Mesenchymal stem cell (in vitro differentiated cells and primary cell): ENCODE results near the gene SPAG17.
A peak's percentile ranks its signal among the peaks of the same experiment; 100 is the strongest.

ENCODE experiments used
- DNase-seq: peaks from one replicate; pipeline ENCODE4 v3.0.0-alpha.2; 2013
- H2AFZ ChIP-seq: one replicate; pipeline ENCODE4 v1.6.1; 2013; ENCODE audit warnings: low read depth, mild to moderate bottlenecking, control low read depth, inconsistent platforms, low read length, moderate library complexity
- H2AK5ac ChIP-seq: 2 replicates; pipeline ENCODE4 v1.6.1; 2013; ENCODE audit warnings: low read length, moderate library complexity, mild to moderate bottlenecking, inconsistent platforms; ENCODE audit not compliant: severe bottlenecking
- H2BK120ac ChIP-seq: one replicate; pipeline ENCODE4 v1.6.1; 2013; ENCODE audit warnings: low read depth, mild to moderate bottlenecking, inconsistent platforms, low read length, moderate library complexity
- H2BK12ac ChIP-seq, 2 experiments: one replicate each; pipeline ENCODE4 v1.6.1; 2013; ENCODE audit warnings: inconsistent platforms in 2 of 2, low read length in 2 of 2, mild to moderate bottlenecking in 2 of 2, moderate library complexity in 2 of 2, control low read depth in 1 of 2
- H2BK15ac ChIP-seq: one replicate; pipeline ENCODE4 v1.6.1; 2013; ENCODE audit warnings: mild to moderate bottlenecking, low read depth, inconsistent platforms; ENCODE audit not compliant: poor library complexity, severe bottlenecking
- H2BK5ac ChIP-seq: 2 replicates; pipeline ENCODE4 v1.6.1; 2013; ENCODE audit warnings: low read depth, mild to moderate bottlenecking, low read length, control low read depth, inconsistent platforms; ENCODE audit not compliant: poor library complexity, severe bottlenecking
- H3K14ac ChIP-seq, 2 experiments: one replicate each; pipeline ENCODE4 v1.6.1; 2013; ENCODE audit warnings: inconsistent platforms in 2 of 2, low read length in 2 of 2, control low read depth in 1 of 2, mild to moderate bottlenecking in 1 of 2, moderate library complexity in 1 of 2
- H3K18ac ChIP-seq, 2 experiments: one replicate each; pipeline ENCODE4 v1.6.1; 2013; ENCODE audit warnings: inconsistent platforms in 2 of 2, low read length in 2 of 2, control low read depth in 1 of 2, low read depth in 1 of 2, mild to moderate bottlenecking in 1 of 2
- H3K23ac ChIP-seq, 2 experiments: one replicate each; pipeline ENCODE4 v1.6.1; 2013; ENCODE audit warnings: inconsistent platforms in 2 of 2, low read length in 2 of 2, mild to moderate bottlenecking in 2 of 2, moderate library complexity in 2 of 2, control low read depth in 1 of 2
- H3K27ac ChIP-seq: 2 replicates; pipeline ENCODE4 v1.5.1; 2013; ENCODE audit warnings: mild to moderate bottlenecking, moderate library complexity, low read length, control low read depth, inconsistent platforms; ENCODE audit not compliant: poor library complexity, severe bottlenecking
- H3K27me3 ChIP-seq, 2 experiments: 2 replicates each; pipeline versions ENCODE4 v1.6.1 to v1.7.0; 2013; ENCODE audit warnings: low read length in 2 of 2, mild to moderate bottlenecking in 2 of 2, moderate library complexity in 2 of 2, control low read depth in 1 of 2, inconsistent platforms in 1 of 2; ENCODE audit not compliant: control insufficient read depth in 1 of 2, insufficient read depth in 1 of 2
- H3K36me3 ChIP-seq, 2 experiments: 2 replicates each; pipeline versions ENCODE4 v1.6.1 to v1.7.0; 2013; ENCODE audit warnings: low read length in 2 of 2, control low read depth in 1 of 2, inconsistent platforms in 1 of 2, low read depth in 1 of 2, mild to moderate bottlenecking in 1 of 2; ENCODE audit not compliant: insufficient read depth in 2 of 2, control insufficient read depth in 1 of 2
- H3K4ac ChIP-seq, 2 experiments: one replicate each; pipeline ENCODE4 v1.6.1; 2013; ENCODE audit warnings: inconsistent platforms in 2 of 2, low read length in 2 of 2, mild to moderate bottlenecking in 2 of 2, moderate library complexity in 2 of 2, control low read depth in 1 of 2, low read depth in 1 of 2
- H3K4me1 ChIP-seq: 2 replicates; pipeline ENCODE4 v1.6.1; 2013; ENCODE audit warnings: low read depth, low read length, control low read depth; ENCODE audit not compliant: control insufficient read depth, insufficient read depth
- H3K4me2 ChIP-seq: 2 replicates; pipeline ENCODE4 v1.6.1; 2013; ENCODE audit warnings: low read length, mild to moderate bottlenecking, inconsistent platforms; ENCODE audit not compliant: poor library complexity, severe bottlenecking
- H3K4me3 ChIP-seq, 2 experiments: 2 replicates each; pipeline versions ENCODE4 v1.5.1 to v1.7.0; 2013; ENCODE audit warnings: low read length in 2 of 2, mild to moderate bottlenecking in 2 of 2, control low read depth in 1 of 2, low read depth in 1 of 2; ENCODE audit not compliant: insufficient read depth in 1 of 2
- H3K79me1 ChIP-seq: replicated peaks from 2 replicates; pipeline ENCODE4 v1.6.1; 2013; ENCODE audit warnings: mild to moderate bottlenecking, control low read depth, low read length, inconsistent platforms; ENCODE audit not compliant: poor library complexity, severe bottlenecking
- H3K9ac ChIP-seq: 2 replicates; pipeline ENCODE4 v1.7.0; 2013; ENCODE audit warnings: mild to moderate bottlenecking, low read length, moderate library complexity
- H3K9me3 ChIP-seq: 2 replicates; pipeline ENCODE4 v1.7.0; 2013; ENCODE audit warnings: mild to moderate bottlenecking, low read length; ENCODE audit not compliant: control insufficient read depth
- H4K8ac ChIP-seq: one replicate; pipeline ENCODE4 v1.6.1; 2013; ENCODE audit warnings: inconsistent platforms, mild to moderate bottlenecking, low read length, moderate library complexity
- H4K91ac ChIP-seq: one replicate; pipeline ENCODE4 v1.6.1; 2013; ENCODE audit warnings: mild to moderate bottlenecking, low read length, inconsistent platforms
- WGBS: methylation state at CpG from one replicate; pipeline ENCODE4 v1.1.7; 2013; ENCODE audit warnings: mixed read lengths; 5-methylcytosine and 5-hydroxymethylcytosine counted together

Gene SPAG17

DNA sequence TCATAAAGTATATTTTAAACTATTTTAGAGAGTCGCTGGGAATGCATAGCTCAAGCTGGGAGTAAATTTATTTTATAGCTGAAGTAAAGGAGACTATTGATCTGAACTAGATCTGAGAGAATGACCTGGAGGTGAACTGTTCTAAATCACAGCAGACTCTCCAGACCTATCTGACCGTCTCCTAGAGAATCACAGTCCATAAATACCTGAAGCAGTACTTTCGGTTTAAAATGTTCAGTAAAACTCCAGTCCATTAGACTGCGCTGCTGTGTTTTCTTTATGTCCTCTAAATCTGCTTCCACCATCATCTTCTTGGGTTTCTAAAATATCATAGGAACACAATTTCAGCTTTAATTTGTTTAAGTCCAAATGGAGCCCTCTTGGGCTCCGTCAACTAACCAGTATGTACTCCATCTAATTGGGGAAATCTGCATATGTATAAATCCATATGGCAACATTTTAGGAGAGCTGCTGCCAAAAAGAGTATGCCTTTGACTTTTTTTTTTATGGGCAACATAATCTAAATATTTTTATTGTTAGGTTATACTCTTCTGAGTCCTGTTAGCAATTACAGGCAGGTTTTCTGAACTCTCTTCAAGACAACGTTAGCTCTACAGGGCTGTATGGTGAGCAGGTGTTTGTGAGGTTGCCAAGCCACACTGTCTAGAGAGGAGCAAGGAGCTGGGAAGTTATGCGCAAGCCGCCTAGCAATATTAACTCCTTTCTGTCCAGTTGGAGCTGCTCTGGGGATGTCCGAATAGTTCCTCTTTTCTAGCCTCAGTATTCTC is 111.2 kb downstream of the SPAG17 start:
- H3K4ac ChIP-seq: no peak overlapping the region
- no peak overlapping the region for H3K14ac ChIP-seq
- no peak overlapping the region for H3K4me3 ChIP-seq
- DNase-seq: no peak
- H2BK5ac ChIP-seq: no peak overlapping the region
- H3K18ac ChIP-seq: no peak overlapping the region
- H4K8ac ChIP-seq: no peak overlapping the region
- H3K4me1 ChIP-seq: peaks cover 3% of the 10 kb centered on the region
- H2BK15ac ChIP-seq: no peak overlapping the region
- H3K27me3 ChIP-seq: no peaks in the 10 kb centered on the region
- H2BK12ac ChIP-seq: no peak overlapping the region
- H2BK120ac ChIP-seq: no peak overlapping the region
- H3K79me1 ChIP-seq: no peaks in the 10 kb centered on the region
- no peak overlapping the region for H3K23ac ChIP-seq
- H2AFZ ChIP-seq: no peak overlapping the region
- no peaks in the 10 kb centered on the region for H3K9me3 ChIP-seq
- H3K9ac ChIP-seq: no peak overlapping the region
- no peak overlapping the region for H4K91ac ChIP-seq
- no peak overlapping the region for H3K4me2 ChIP-seq
- no peak overlapping the region for H3K27ac ChIP-seq
- H3K36me3 ChIP-seq: no peaks in the 10 kb centered on the region
- H2AK5ac ChIP-seq: no peak overlapping the region
- 82% methylated on average over 8 of the region's 9 CpGs for WGBS

GRCh38 chr1:118049981-118050380 is 135.0 kb downstream of the SPAG17 start:
- no peak overlapping the region for H3K4me3 ChIP-seq
- H3K4me1 ChIP-seq: no peaks in the 10 kb centered on the region
- no peak overlapping the region for H3K9ac ChIP-seq
- H3K27ac ChIP-seq: no peak overlapping the region
- H2AK5ac ChIP-seq: no peak overlapping the region
- 92% methylated on average over 2 of the region's 2 CpGs for WGBS
- no peak overlapping the region for H4K8ac ChIP-seq
- no peak overlapping the region for H3K18ac ChIP-seq
- no peak overlapping the region for H4K91ac ChIP-seq
- H3K9me3 ChIP-seq: no peaks in the 10 kb centered on the region
- no peaks in the 10 kb centered on the region for H3K79me1 ChIP-seq
- no peak overlapping the region for H2BK12ac ChIP-seq
- H2BK5ac ChIP-seq: no peak overlapping the region
- no peak overlapping the region for H2BK15ac ChIP-seq
- no peak overlapping the region for H3K14ac ChIP-seq
- H3K4me2 ChIP-seq: no peak overlapping the region
- H3K36me3 ChIP-seq: no peaks in the 10 kb centered on the region
- H3K4ac ChIP-seq: no peak overlapping the region
- no peaks in the 10 kb centered on the region for H3K27me3 ChIP-seq
- no peak overlapping the region for H3K23ac ChIP-seq
- H2BK120ac ChIP-seq: no peak overlapping the region
- H2AFZ ChIP-seq: no peak overlapping the region
- no peak for DNase-seq

DNA sequence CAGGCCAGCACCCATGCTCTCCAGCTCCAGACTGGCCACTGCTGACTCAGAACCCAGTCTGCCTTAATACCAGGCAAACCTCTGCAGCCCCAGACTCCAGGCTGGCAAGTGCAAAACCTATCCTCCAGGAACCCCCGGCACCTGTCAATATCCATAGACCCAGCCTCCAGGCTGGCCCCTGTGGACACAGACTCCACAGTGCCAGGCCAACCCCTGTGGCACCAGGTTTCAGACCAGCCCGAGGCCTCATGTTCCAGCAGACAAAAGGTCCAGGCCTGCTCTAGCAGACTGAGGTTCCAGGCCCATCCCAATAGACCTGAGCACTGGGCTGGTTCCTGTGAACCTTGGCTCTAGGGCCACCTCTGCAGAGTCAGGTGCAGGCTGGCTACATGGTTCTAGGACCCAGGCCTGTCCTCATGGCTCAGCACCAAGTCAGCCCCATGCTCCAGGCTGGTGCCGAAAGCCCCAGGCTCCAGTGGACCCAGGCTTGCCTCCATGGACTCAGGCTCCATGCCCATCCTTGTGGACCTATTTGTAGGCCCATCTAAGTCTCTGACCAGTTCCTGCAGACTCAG is 137.3 kb downstream of the SPAG17 start:
- no peak overlapping the region for H4K8ac ChIP-seq

GRCh38 chr1:118047006-118047649 is 137.9 kb downstream of the SPAG17 start:
- Histone ChIP-seq H2AK5ac (no peak overlapping the region), H2BK12ac (no peak overlapping the region), H3K4me2 (no peak overlapping the region), H3K9ac (no peak overlapping the region), H3K4me1 (no peaks in the 10 kb centered on the region), H3K4me3 (no peak overlapping the region), H2BK15ac (no peak overlapping the region), H2AFZ (no peak overlapping the region), H2BK5ac (no peak overlapping the region), H3K27ac (no peak overlapping the region), H2BK120ac (no peak overlapping the region), H3K9me3 (no peaks in the 10 kb centered on the region), H3K79me1 (no peaks in the 10 kb centered on the region), H3K4ac (no peak overlapping the region), H3K14ac (peak overlapping the region in 1 of 2 experiments; percentile 83), H3K23ac (peak overlapping the region in 1 of 2 experiments; percentile 9), H3K36me3 (no peaks in the 10 kb centered on the region), H3K18ac (no peak overlapping the region), H4K8ac (no peak overlapping the region), H4K91ac (no peak overlapping the region), H3K27me3 (no peaks in the 10 kb centered on the region)
- WGBS: 86% methylated on average over 3 of the region's 3 CpGs
- no peak for DNase-seq

More for the DNA sequence above, 137.3 kb downstream of the SPAG17 start:
- Histone ChIP-seq H3K4me3 (no peak overlapping the region), H2BK15ac (no peak overlapping the region), H2BK12ac (no peak overlapping the region), H3K9ac (no peak overlapping the region), H3K79me1 (no peaks in the 10 kb centered on the region), H3K4ac (no peak overlapping the region), H2AFZ (no peak overlapping the region), H3K23ac (no peak overlapping the region), H4K91ac (no peak overlapping the region), H3K27ac (no peak overlapping the region), H3K4me2 (no peak overlapping the region), H3K27me3 (no peaks in the 10 kb centered on the region), H2BK120ac (no peak overlapping the region), H3K9me3 (no peaks in the 10 kb centered on the region), H3K4me1 (no peaks in the 10 kb centered on the region), H3K36me3 (no peaks in the 10 kb centered on the region), H3K14ac (no peak overlapping the region), H2BK5ac (no peak overlapping the region), H3K18ac (no peak overlapping the region), H2AK5ac (no peak overlapping the region)
- WGBS: 88% methylated on average over 3 of the region's 3 CpGs
- no peak for DNase-seq
